GM19025 (cell line): Measurements from ENCODE around the gene GLRX2.
"Not testable (repeated sequence)": the region's sequence is repeated elsewhere in the genome, so short reads cannot be mapped to it uniquely, and the experiment has no call there.

Experiments used
- ATAC-seq: cut with Tn5 transposase; IDR thresholded peaks from one replicate; pipeline ENCODE4 v1.9.1; 2021; ENCODE audit warnings: mild to moderate bottlenecking, low read depth, moderate library complexity; ENCODE audit not compliant: unreplicated experiment

GLRX2 gene, protein sequence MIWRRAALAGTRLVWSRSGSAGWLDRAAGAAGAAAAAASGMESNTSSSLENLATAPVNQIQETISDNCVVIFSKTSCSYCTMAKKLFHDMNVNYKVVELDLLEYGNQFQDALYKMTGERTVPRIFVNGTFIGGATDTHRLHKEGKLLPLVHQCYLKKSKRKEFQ

DNA sequence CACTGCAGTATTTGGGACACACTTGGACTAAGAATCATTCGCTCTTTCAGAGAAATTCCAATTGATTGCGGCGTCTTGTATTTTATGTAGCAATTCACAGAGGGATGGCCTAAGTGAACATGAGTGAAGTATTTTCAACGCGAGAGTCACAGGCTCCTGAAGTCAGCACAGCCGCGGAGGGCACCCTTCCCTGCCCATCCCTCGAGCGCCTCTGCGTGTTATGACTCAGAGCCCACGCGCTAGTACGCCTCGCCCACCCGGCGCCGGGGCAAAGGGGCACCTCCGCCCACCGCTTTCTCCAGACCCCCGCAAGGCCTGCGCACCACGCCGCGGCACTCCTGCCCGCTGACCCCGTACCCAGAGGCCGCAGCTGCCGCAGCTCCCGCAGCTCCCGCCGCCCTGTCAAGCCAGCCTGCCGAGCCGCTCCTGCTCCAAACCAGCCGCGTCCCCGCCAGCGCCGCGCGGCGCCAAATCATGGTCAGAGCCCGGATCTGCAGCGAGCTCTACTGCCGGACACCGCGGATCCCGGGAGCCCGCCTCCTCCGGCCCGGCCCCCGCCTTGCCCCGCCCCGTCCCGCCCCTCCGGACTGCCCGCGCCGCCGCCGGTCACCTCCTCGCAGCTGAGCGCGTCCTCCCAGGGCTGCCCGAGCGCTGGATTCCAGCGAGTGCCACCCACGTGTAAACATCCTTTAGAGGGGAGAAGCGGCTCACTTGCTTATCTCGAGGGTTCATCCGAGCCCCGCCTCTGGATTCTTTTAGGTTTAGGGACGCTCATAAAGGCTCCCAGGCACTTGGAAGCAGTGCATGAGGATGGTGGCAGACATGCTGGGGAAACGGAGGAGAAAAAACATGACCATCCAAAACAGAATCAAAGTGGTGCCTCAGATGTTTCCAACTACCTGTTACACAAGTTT is at the start of gene GLRX2:
TSS of gene GLRX2 (minus strand) at position 508 of the 914 bp plus-strand sequence. CDS start at position 476, 32 bp downstream.
- peak; percentile 95 for ATAC-seq

DNA sequence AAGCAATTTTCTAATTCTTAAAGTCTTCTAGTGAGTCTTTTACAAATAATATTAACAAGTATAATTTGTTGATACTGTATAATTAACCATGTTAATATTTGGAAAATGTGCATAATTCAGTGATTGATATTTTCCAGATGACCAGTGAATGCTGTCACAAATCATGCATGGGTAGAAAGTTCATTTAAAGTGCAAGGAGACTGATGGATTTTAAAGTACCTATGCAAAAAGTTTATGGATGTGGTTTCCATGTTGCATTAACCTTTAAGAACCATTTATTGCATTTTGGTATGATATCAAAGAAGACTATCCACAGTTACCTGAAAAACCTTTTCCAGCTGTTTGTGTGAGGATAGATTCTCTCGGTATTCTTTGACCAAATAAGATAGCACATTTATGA is 39.8 kb upstream of the GLRX2 start:
- no peak for ATAC-seq

DNA sequence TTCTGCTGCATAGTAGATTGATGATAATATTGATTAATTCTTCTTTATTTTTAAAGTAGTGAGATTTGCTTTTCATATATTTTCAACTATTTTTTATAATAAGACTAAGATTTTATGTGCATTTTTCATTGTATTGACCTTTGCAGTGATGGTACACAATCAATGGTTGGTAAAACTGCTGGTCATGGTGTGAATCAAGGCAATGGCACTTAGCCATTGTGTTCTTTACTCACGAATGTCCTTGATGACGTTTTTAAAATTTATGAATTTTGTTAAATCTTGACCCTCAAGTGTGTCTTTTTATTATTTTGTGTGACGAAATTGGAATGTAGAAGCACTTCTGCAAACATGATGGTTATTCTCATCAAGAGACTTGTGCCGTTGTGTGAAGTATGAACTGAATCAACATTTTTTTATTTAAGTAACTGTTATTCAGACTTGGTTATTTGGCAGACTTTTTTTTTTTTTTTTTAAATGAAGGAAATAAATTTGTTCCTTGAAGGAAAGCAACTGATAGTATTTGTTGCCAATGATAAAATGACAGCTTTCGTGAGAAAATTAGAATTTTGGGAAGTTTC is 39.2 kb upstream of the GLRX2 start:
- no peak for ATAC-seq

DNA sequence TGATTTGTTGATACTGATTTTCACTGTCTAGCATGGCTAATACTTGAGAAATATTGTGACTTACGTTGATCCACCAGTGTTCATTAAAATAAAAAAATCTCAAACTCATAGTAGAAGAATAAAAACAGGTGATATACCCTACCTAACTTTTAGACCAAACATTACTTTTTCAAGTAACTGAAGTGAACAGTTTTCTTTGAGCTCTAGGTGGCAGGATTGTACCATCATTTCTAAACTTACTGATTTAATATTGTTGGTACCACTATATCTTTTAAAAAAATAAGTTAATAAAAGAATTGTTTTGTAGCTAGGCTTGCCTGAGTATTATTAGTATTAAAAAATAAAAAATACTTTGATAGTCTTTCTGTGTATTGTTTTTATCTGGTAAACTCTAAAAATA is 38.1 kb upstream of the GLRX2 start:
- no peak for ATAC-seq

DNA sequence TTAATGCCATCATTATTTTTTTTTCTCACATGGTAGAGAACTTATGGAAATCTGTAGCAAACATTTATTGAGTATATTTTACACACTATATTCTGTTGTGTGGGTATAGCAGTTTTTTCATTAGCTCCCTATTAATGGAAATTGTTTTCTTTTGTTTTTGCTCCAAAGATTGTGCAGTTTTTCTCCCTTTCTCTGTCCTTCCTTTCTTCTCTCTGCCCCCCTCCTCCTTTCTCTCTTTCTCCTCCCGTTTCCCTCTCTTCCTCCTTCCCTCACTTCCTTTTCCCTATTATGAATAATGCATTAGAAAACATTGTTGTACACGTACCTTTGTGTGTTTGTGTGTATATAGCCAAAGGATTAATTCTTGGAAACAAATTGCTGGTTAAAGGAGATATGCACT is 37.2 kb upstream of the GLRX2 start:
- no peak for ATAC-seq

DNA sequence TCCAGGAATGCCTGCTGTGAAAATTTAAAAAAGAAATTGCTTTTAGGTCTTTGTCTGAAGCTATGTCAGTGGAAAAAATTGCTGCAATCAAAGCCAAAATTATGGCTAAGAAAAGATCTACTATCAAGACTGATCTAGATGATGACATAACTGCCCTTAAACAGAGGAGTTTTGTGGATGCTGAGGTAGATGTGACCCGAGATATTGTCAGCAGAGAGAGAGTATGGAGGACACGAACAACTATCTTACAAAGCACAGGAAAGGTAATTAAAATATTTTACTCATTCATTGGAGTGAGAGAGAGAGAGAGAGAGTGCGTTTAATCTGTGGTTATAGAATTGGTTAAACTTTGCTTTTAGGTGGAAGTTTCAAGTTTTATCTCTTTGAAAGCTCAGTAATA is 36.6 kb upstream of the GLRX2 start:
- no peak for ATAC-seq

DNA sequence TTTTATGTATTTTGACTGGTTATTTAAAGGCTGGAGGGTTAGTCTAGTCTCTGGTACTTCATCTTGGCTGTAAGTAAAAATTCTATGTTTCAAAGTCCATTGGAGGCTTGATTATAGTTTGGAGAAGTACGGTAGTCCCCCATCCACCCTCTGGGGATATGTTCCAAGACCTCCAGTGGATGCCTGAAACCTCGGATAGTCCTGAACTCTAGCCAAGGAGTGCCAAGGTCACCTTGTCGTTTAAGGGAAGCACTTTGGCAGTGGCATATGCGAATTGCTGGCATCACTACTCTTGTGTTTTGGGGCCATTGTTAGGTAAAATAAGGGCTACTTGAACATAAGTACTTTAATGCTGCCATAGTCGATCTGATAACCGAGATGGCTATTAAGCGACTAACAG is 35.0 kb upstream of the GLRX2 start:
- no peak for ATAC-seq

DNA sequence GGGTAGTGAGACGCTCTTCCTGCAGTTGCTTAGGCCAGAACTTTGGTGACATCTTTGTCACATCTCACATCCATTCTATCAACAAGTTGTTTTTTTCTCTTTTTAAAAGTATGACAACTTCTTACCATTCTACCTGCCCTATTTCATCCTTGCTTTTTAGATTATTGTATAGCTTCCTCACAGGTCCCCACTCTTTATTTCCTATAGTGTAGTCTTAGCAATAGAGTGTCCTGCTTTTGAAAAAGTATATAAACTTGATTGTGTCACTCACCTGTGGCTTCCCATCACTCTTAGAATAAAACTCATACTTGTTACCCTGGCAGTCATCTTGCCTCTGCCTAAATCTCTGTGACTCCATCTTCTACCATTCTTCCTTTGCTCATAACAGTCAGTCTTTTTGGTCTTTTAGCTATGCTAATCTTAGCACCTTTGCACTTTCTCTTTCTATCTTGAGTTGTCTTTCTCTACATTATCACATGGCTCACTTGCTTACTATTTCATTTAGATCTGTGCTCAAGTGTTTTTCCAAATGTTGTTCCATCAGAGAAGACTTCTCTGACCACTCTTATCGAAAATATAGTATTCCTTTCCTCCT is 26.1 kb upstream of the GLRX2 start:
- ATAC-seq = peak; percentile 59

DNA sequence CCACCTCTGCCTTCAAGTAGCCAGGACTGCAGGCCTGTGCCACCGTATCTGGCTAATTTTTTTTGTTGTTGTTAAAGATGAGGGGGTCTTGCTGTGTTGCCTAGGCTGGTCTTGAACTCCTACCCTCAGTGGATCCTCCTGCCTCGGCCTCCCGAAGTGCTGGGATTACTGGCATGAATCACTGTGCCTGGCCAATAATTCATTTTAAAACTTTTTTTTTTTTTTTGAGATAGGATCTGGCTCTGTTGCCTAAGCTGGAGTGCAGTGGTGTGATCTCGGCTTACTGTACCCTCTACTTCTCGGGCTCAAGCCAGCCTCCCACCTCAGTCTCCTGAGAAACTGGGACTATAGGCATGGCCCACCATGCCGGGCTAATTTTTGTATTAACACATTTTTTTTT is 20.2 kb upstream of the GLRX2 start:
- ATAC-seq = no peak

DNA sequence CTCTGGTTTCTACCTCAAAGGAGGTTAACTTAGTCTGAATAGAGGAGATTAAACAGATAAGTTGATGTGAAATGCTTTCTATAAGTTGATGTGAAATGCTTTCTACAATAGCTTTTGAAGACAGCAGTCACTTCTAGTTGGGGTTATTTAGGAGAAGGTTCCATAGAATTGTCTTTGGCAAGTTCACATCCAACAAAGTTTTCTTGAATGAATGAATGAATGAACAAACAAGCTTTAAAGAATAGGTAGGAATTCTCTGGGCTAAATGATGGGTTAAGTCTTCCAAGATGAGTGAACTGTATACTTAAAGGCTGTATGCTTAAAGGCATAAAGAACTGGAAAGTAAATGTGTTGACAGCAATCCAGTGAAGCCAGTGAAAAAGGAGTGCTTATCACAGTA is 18.5 kb upstream of the GLRX2 start:
- ATAC-seq = no peak

DNA sequence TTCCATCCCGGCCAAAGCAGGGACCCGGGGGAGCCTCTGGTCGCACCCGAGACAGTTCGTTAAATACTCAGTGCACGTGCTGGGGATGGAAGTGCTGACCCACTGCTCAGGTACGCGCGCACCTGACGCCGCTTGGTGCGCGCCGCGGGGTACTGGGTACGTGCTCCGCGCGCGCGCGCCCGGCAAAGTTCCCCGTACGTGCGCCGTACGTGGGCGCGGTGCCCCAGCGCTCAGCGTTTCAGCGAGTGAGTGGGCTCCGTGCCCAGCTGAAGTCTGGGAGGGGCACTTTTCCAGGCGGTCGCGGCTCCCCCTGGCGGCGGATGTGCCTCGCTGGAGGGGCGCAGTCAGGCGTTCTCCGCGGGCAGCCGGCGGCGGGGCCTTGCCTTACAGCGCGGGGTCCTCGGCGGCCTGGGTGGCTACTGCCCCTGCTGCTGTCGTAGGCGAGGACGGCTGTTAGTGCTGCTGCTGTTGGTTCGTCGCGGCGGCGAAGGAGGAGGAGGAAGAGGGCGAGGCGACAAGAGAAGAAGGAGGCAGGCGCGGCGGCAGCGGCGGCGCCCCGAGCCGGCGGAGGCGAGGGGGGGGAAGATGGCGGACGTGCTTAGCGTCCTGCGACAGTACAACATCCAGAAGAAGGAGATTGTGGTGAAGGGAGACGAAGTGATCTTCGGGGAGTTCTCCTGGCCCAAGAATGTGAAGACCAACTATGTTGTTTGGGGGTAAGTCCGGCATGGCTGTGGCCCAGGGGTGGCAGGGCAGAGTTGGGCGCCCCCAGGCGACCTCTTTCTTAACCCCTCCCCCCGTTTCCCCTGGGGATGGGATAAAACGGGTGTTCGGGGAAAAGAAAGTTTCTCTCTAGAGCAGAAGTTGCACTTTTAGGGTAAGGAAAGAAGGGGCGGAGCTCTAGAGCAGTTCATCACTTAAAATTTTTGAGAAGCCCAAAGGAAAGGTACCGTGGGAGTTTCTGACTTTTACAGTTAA is 16.7 kb upstream of the GLRX2 start, which contains the start of gene CDC73:
TSS of gene CDC73 (plus strand) at position 416 of the 978 bp plus-strand sequence. CDS start at position 586, 170 bp downstream.
- peak; percentile 90 for ATAC-seq

DNA sequence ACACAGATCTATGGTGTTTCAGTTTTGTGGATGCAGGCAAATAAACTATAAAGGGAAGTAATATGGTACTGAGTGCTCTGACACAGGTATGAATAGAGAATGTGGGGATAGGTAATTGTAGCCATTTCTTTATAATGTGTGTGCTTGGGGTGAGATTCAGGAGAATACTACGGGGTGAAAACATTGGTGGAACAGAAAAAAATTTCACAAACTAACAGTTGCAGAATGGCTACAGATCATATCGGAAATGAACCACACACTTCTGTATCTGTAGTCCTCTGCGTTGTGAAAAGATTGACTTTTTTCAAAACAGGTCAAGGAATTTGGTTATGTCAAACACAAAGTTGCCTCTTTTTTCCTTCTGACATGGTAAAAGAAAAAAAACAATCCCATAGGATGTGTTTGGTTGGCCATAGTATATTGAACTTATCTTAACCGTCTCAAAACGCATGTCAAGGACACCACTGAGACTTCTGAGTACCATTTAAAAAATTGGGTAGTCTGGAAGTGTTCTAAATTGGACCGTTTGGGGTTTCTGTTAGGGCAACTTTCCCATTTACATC is 15.5 kb upstream of the GLRX2 start:
- no peak for ATAC-seq

DNA sequence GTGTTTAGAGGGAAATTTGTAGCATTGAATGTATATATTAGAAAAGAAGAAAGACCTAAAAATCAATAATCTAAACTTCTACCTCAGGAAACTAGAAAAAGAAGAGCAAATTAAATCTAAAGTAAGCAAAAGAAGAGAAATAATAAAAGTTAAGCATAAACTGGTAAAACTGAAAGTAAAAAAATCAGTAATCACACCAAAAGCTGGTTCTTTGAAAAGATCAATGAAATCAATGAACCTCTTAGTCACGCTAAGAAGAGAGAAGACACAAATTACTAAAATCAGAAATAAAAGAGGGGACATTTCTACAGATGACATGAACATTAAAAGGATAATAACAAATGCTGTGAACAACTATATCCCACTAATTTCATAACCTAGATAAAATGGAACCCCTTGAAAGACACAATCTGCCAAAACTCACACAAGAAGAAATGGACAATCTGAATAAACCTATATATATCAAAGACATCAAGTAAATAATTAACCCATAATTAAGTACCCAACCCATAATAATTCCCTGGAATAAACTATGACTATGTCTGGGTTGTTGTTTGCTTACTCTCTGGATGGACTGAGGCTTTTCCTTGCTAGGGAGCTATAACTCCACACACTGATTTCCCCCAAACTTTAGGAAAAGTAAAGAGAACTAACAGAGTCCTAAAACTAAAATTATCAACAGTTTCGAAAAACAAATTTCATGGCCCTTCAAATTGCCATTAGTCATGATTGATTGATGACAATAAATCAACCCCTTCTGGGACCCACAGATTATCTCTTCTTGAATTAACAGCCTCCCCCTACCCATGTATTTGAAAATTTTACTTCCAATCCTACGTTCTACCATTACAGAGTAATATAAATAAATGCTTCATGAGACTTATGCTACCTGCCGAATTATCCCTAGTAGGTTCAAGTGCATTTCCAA is 13.9 kb upstream of the GLRX2 start:
- no peak for ATAC-seq

DNA sequence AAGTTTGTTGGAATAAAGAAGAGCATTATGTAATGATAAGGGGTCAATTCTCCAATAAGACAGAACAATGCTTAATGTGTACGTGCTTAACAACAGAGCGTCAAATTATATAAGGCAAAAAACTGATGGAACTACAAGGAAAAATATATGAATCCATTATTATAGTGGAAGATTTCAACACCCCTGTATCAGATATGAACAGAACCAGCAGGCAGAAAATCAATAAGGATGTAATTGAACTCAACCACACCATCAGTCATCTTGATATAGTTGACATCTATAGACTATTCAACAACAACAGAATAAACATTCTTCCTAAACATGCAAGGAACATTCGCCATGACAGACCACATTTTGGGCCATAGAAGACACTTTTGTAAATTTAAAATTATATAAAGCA is 13.0 kb upstream of the GLRX2 start:
- no peak for ATAC-seq

DNA sequence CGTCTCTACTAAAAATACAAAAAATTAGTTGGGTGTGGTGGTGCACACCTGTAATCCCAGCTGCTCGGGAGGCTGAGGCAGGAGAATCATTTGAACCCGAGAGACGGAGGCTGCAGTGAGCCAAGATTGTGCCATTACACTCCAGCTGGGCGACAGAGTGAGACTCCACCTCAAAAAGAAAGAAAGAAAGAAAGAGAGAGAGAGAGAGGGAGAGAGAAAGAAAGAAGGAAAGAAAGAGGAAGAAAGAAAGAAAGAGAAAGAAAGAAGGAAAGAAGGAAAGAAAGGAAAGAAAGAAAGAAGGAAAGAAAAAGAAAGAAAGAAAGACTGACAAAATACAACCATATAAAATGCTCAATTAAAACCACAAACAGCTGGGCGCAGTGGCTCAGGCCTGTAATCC is 12.0 kb upstream of the GLRX2 start:
- ATAC-seq = not testable (repeated sequence)

DNA sequence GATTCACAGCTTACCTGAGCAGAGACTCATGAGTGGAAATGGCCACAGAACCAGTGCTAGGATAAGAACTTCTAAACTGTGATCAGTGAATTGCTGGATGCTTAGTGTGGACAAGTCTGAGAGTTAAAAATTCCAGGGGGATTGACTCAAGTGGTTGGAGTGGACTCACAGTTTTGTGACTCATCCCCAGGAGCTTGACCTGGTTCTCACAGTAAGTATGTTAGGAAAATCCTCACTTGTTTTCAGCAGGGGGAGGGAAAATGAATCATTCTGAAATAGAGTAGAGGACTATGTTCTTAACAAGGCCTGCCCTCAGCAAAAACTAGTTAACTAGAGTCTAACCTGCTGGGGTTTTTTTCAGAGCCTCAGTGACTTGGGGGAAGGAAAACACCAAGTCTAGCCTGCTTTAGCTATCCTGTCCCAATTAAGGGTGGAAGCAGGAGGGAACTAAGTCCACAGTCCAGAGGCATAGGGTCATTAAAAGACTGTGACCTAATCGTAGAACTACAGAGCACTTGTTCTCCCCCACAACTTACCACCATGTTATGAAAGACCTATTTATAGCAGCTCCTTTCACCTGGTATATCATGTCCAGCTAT is 10.5 kb upstream of the GLRX2 start:
- no peak for ATAC-seq

DNA sequence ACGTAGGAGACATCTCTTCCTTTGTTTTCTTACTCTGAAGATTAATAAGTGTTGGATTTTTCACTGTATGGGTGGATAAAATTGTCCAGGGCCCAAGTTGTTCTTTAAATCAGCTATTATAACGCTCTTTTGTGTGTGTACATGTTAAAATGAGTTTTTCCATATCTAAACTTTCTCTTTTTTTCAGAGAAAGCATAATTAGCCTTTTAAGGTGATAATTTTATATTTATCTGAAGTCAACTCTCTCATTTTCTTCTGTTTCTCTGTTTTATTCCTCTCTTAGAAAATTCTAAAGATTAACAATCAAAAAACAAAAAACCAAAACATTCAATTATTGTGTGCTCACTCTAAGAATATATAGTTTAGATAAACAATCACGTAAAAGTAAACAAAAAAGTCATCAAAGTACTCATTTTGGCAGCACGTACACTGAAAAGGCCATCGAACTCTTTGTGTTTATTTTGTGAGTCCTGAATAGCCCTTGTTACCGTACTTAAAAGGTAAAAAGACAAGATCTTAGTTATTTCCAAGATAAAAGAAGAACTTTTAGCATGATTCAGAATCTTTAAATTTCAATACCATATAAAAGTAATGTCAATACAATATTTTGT is 9.4 kb upstream of the GLRX2 start:
- no peak for ATAC-seq

DNA sequence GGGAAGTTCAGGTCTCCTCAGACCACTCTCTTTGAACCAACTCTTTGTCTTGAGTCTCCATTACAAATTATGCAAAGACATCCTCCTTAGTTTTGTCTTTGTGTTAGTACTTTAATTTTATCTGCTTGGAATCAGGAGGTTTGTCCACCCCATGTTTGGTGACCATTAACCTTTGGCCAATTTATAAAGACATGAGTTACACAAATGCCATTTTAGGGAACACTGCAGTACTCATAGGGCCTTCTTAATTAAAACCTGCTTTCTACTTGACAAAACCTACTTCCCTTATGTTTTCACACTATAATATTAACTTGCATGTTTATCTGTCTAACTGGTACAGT is 8.7 kb upstream of the GLRX2 start:
- ATAC-seq = no peak
